Measurements from ENCODE around the gene INPP5A.

GRCh38 chr10:132493756-132494290, 43.8 kb upstream of the INPP5A start:
- TF ChIP-seq CTCF (IDR thresholded peaks at IDR 0.05): no peak
- TF ChIP-seq EP300 (IDR thresholded peaks at IDR 0.05): no peak
- no peak for TF ChIP-seq POLR2A (IDR thresholded peaks at IDR 0.05)

Data from sigmoid colon (tissue), 4 donors.